ENCODE data around the gene TMC2.

- TF ChIP-seq POLR2AphosphoS5 (IDR thresholded peaks at IDR 0.05) (no peak), CTCF (IDR thresholded peaks at IDR 0.05) (no peak), POLR2A (IDR thresholded peaks at IDR 0.05) (no peak), EP300 (IDR thresholded peaks at IDR 0.05) (no peak)
Measured at GRCh38 chr20:2663364-2663886, 127.1 kb downstream of the TMC2 start.

Measured in upper lobe of left lung (tissue), 4 donors.